K562 (cell line): Measurements from ENCODE around the gene ZEB2. TPM values are rescaled to one million over a fixed set of nuclear protein-coding genes. Genes with fewer than 3 reads are reported as not detected.
A peak's percentile ranks its signal among the peaks of the same experiment; 100 is the strongest.

Experiments used
- MGA ChIP-seq: fragments of 450-650 bp; IDR thresholded peaks from 2 replicates; pipeline ENCODE4 v1.6.1; 2016; ENCODE audit warnings: mild to moderate bottlenecking, moderate library complexity
- SMAD2 ChIP-seq: fragments of 150-350 bp; IDR thresholded peaks from 2 replicates; pipeline ENCODE4 v1.6.1; 2014; ENCODE audit warnings: low read depth, mild to moderate bottlenecking, low read length
- SMAD4 ChIP-seq: fragments of 250-450 bp; sonication (Bioruptor Pico); conservative IDR thresholded peaks from 2 replicates; pipeline ENCODE4 v1.8.0; 2021; ENCODE audit warnings: inconsistent platforms, mild to moderate bottlenecking, moderate library complexity
- TSC22D4 ChIP-seq: fragments of 450-650 bp; IDR thresholded peaks from 2 replicates; pipeline ENCODE4 v1.6.1; 2016; ENCODE audit warnings: missing genetic modification characterization, missing biosample characterization, control low read depth
- USF1 ChIP-seq: sonication (generic); formaldehyde crosslinking; IDR thresholded peaks from 2 replicates; pipeline ENCODE4 v1.9.0; 2022; ENCODE audit warnings: mild to moderate bottlenecking, missing genetic modification reagents
- ZNF583 ChIP-seq: fragments of 250-450 bp; sonication (Bioruptor Pico); IDR thresholded peaks from 2 replicates; pipeline ENCODE4 v1.4.0; 2020
- polyA plus RNA-seq, 8 experiments: library from polyadenylated mRNA; depleted of rRNA in 4 of 8; stranded (reverse) in 5 of 8; unstranded in 3 of 8; fragments of >200 nt; fragmentation: Nextera tagmentation in 2 of 8; fragmentation: Illumina TruSeq in 1 of 8; extraction: Ambion mirVana in 2 of 8; extraction: Trizol in 1 of 8; gene quantifications; 2 replicates each; pipeline versions ENCODE4 v1.2.1 to v1.2.3, GENCODE V29; 2011 to 2014; ENCODE audit warnings: inconsistent platforms in 1 of 8, missing spikeins in 1 of 8
- total RNA-seq, 7 experiments: library from RNA; depleted of rRNA in 6 of 7; stranded (reverse); fragments of >200 nt in 6 of 7; fragmentation: Illumina TruSeq in 2 of 7; extraction: Trizol in 2 of 7; gene quantifications; 2 replicates each; pipeline versions ENCODE4 v1.2.1 to v1.2.3, GENCODE V29; 2011 to 2021; ENCODE audit warnings: low replicate concordance in 1 of 7
- TF ChIP-seq, protein P1 (sequence below), 2 experiments: fragments of 450-650 bp in 1 of 2; IDR thresholded peaks; 2 replicates each; pipeline ENCODE4 v1.6.1; 2011 to 2017; ENCODE audit warnings: low read depth in 2 of 2, antibody characterized with exemption in 1 of 2, borderline replicate concordance in 1 of 2, low read length in 1 of 2, mild to moderate bottlenecking in 1 of 2, mixed read lengths in 1 of 2; ENCODE audit not compliant: control insufficient read depth in 1 of 2
- TF ChIP-seq, protein P2 (sequence below): fragments of 250-450 bp; sonication (Bioruptor Pico); IDR thresholded peaks from 2 replicates; pipeline ENCODE4 v1.4.0; 2020; ENCODE audit warnings: mild to moderate bottlenecking

The ZEB2 gene
- total and polyA plus RNA-seq, 9 of the 15 experiments (the other 6 are each of a cell fraction or from before 2014, with no cell fraction given): 15.1 to 113 (median 72.3) TPM

GRCh38 chr2:144356402-144356801, 163.5 kb downstream of the ZEB2 start (continued):
- TF ChIP-seq, protein P1, sequence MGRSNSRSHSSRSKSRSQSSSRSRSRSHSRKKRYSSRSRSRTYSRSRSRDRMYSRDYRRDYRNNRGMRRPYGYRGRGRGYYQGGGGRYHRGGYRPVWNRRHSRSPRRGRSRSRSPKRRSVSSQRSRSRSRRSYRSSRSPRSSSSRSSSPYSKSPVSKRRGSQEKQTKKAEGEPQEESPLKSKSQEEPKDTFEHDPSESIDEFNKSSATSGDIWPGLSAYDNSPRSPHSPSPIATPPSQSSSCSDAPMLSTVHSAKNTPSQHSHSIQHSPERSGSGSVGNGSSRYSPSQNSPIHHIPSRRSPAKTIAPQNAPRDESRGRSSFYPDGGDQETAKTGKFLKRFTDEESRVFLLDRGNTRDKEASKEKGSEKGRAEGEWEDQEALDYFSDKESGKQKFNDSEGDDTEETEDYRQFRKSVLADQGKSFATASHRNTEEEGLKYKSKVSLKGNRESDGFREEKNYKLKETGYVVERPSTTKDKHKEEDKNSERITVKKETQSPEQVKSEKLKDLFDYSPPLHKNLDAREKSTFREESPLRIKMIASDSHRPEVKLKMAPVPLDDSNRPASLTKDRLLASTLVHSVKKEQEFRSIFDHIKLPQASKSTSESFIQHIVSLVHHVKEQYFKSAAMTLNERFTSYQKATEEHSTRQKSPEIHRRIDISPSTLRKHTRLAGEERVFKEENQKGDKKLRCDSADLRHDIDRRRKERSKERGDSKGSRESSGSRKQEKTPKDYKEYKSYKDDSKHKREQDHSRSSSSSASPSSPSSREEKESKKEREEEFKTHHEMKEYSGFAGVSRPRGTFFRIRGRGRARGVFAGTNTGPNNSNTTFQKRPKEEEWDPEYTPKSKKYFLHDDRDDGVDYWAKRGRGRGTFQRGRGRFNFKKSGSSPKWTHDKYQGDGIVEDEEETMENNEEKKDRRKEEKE (IDR thresholded peaks at IDR 0.05; ENCODE audit: borderline replicate concordance in 1 of 2, control insufficient read depth in 1 of 2, low read depth in 2 of 2, low read length in 1 of 2): no peak
- TF ChIP-seq USF1 (CRISPR knock-in tag) (peak; percentile 42; the same call in 1 of the 2 replicates), ZNF583 (CRISPR knock-in tag) (0 out of 2 replicates have a peak, but pooled peaks have one; percentile 19), SMAD2 (no peak), MGA (no peak), SMAD4 (CRISPR knock-in tag) (0 out of 2 replicates have a peak, but pooled peaks have one; percentile 35), TSC22D4 (tag) (no peak)
- TF ChIP-seq, protein P2, sequence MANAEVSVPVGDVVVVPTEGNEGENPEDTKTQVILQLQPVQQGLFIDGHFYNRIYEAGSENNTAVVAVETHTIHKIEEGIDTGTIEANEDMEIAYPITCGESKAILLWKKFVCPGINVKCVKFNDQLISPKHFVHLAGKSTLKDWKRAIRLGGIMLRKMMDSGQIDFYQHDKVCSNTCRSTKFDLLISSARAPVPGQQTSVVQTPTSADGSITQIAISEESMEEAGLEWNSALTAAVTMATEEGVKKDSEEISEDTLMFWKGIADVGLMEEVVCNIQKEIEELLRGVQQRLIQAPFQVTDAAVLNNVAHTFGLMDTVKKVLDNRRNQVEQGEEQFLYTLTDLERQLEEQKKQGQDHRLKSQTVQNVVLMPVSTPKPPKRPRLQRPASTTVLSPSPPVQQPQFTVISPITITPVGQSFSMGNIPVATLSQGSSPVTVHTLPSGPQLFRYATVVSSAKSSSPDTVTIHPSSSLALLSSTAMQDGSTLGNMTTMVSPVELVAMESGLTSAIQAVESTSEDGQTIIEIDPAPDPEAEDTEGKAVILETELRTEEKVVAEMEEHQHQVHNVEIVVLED: 0 out of 2 replicates have a peak, but pooled peaks have one; percentile 16
